Mesodermal cell (in vitro differentiated cells): ENCODE data around the gene RASAL2.
"Not testable (repeated sequence)": the region's sequence is repeated elsewhere in the genome, so short reads cannot be mapped to it uniquely, and the experiment has no call there.

ENCODE experiments used
- H3K27ac ChIP-seq: 2 replicates; pipeline ENCODE4 v1.7.0; 2013; ENCODE audit warnings: mild to moderate bottlenecking, low read depth, low read length, moderate library complexity; ENCODE audit not compliant: severe bottlenecking
- H3K36me3 ChIP-seq: 2 replicates; pipeline ENCODE4 v1.7.1; 2013; ENCODE audit warnings: mild to moderate bottlenecking, low read length, moderate library complexity; ENCODE audit not compliant: control insufficient read depth, insufficient read depth
- H3K4me1 ChIP-seq: one replicate; pipeline ENCODE4 v1.7.1; 2013; ENCODE audit warnings: mild to moderate bottlenecking, low read length; ENCODE audit not compliant: insufficient read depth, control insufficient read depth, poor library complexity, severe bottlenecking
- H3K4me3 ChIP-seq: 2 replicates; pipeline ENCODE4 v1.7.0; 2013; ENCODE audit warnings: low read length, control low read depth, mild to moderate bottlenecking; ENCODE audit not compliant: insufficient read depth, poor library complexity, severe bottlenecking; ENCODE audit errors: extremely low read depth
- H3K9me3 ChIP-seq: 2 replicates; pipeline ENCODE4 v1.7.1; 2013; ENCODE audit warnings: mild to moderate bottlenecking, low read length, moderate library complexity; ENCODE audit not compliant: control insufficient read depth
- whole genome bisulfite sequencing, 2 experiments: methylation state at CpG; one replicate each; pipeline ENCODE4 v1.1.5; 2013; ENCODE audit warnings: missing lambda C conversion rate in 2 of 2; ENCODE audit not compliant: insufficient coverage in 2 of 2; 5-methylcytosine and 5-hydroxymethylcytosine counted together

RASAL2 gene

GRCh38 chr1:178311164-178311563, 217.3 kb downstream of the RASAL2 start:
- Histone ChIP-seq H3K36me3 (no peaks in the 10 kb centered on the region), H3K4me3 (no peak overlapping the region), H3K4me1 (no peaks in the 10 kb centered on the region), H3K9me3 (no peaks in the 10 kb centered on the region), H3K27ac (no peak overlapping the region)
- WGBS, 2 experiments, result no CpG with 5 or more reads among the region's 1 CpG

- peak overlapping the region; percentile 11 for H3K4me3 ChIP-seq
- H3K27ac ChIP-seq, H3K4me1 ChIP-seq, H3K9me3 ChIP-seq, H3K36me3 ChIP-seq: not testable (repeated sequence)
- 40 to 72% methylated on average over 1 to 2 of the region's 30 CpGs for WGBS, 2 experiments
Observed at GRCh38 chr1:178320280-178320982, 226.5 kb downstream of the RASAL2 start.

GRCh38 chr1:178323067-178323466, 229.2 kb downstream of the RASAL2 start:
- no peak overlapping the region for H3K27ac ChIP-seq
- H3K4me1 ChIP-seq, result no peaks in the 10 kb centered on the region
- WGBS, 2 experiments, result no CpG with 5 or more reads among the region's 1 CpG
- no peaks in the 10 kb centered on the region for H3K36me3 ChIP-seq
- no peaks in the 10 kb centered on the region for H3K9me3 ChIP-seq
- no peak overlapping the region for H3K4me3 ChIP-seq

GRCh38 chr1:178324003-178324402, 230.1 kb downstream of the RASAL2 start:
- Histone ChIP-seq H3K9me3 (no peaks in the 10 kb centered on the region), H3K4me1 (no peaks in the 10 kb centered on the region), H3K27ac (no peak overlapping the region), H3K36me3 (no peaks in the 10 kb centered on the region), H3K4me3 (no peak overlapping the region)
- 83 to 100% methylated on average over 1 of the region's 1 CpG for WGBS, 2 experiments

- H3K4me3 ChIP-seq, result no peak overlapping the region
- H3K4me1 ChIP-seq, result no peaks in the 10 kb centered on the region
- H3K9me3 ChIP-seq, result no peaks in the 10 kb centered on the region
- H3K36me3 ChIP-seq, result no peaks in the 10 kb centered on the region
- 100% methylated on average over 1 to 2 of the region's 3 CpGs for WGBS, 2 experiments
- H3K27ac ChIP-seq, result no peak overlapping the region
Observed at GRCh38 chr1:178328728-178329127, 234.8 kb downstream of the RASAL2 start.

- Histone ChIP-seq H3K27ac (no peak overlapping the region), H3K36me3 (no peaks in the 10 kb centered on the region), H3K9me3 (no peaks in the 10 kb centered on the region), H3K4me3 (no peak overlapping the region), H3K4me1 (no peaks in the 10 kb centered on the region)
- no CpG with 5 or more reads among the region's 1 CpG for WGBS, 2 experiments
Observed at GRCh38 chr1:178330153-178330552, 236.2 kb downstream of the RASAL2 start.

GRCh38 chr1:178330848-178331497, 237.1 kb downstream of the RASAL2 start:
- Histone ChIP-seq H3K4me3 (no peak overlapping the region), H3K27ac (no peak overlapping the region), H3K36me3 (no peaks in the 10 kb centered on the region), H3K9me3 (no peaks in the 10 kb centered on the region), H3K4me1 (no peaks in the 10 kb centered on the region)
- 85 to 95% methylated on average over 2 to 4 of the region's 7 CpGs for WGBS, 2 experiments

GRCh38 chr1:178335426-178335825, 241.5 kb downstream of the RASAL2 start:
- Histone ChIP-seq H3K4me3 (no peak overlapping the region), H3K27ac (no peak overlapping the region), H3K9me3 (no peaks in the 10 kb centered on the region), H3K36me3 (no peaks in the 10 kb centered on the region), H3K4me1 (no peaks in the 10 kb centered on the region)
- 100% methylated on average over 2 of the region's 3 CpGs for WGBS, 2 experiments

- Histone ChIP-seq H3K36me3 (no peaks in the 10 kb centered on the region), H3K4me1 (no peaks in the 10 kb centered on the region), H3K9me3 (no peaks in the 10 kb centered on the region), H3K27ac (no peak overlapping the region), H3K4me3 (no peak overlapping the region)
Observed at GRCh38 chr1:178337091-178337706, 243.3 kb downstream of the RASAL2 start.

GRCh38 chr1:178339834-178340233, 245.9 kb downstream of the RASAL2 start:
- Histone ChIP-seq H3K27ac (no peak overlapping the region), H3K4me3 (no peak overlapping the region), H3K36me3 (no peaks in the 10 kb centered on the region), H3K4me1 (peaks cover 8% of the 10 kb centered on the region), H3K9me3 (no peaks in the 10 kb centered on the region)
- no CpG with 5 or more reads among the region's 1 CpG for WGBS, 2 experiments
